Uterus (tissue), 2 donors: Measurements from ENCODE around the gene KIAA1755.

Experiments used
- POLR2A ChIP-seq, 2 donors: fragments of 450-650 bp; IDR thresholded peaks; one replicate each; pipeline ENCODE4 v1.6.1; 2016; ENCODE audit warnings: antibody characterized with exemption in 2 of 2, mild to moderate bottlenecking in 1 of 2, moderate library complexity in 1 of 2
- TF ChIP-seq, protein P1 (sequence below), 4 experiments: fragments of 200-600 bp in 2 of 4; fragments of 450-650 bp in 2 of 4; sonication (generic) in 2 of 4; IDR thresholded peaks; one replicate each; pipeline ENCODE4 v1.5.1; 2016 to 2019; ENCODE audit warnings: antibody characterized with exemption in 4 of 4, mild to moderate bottlenecking in 2 of 4, moderate library complexity in 1 of 4

DNA sequence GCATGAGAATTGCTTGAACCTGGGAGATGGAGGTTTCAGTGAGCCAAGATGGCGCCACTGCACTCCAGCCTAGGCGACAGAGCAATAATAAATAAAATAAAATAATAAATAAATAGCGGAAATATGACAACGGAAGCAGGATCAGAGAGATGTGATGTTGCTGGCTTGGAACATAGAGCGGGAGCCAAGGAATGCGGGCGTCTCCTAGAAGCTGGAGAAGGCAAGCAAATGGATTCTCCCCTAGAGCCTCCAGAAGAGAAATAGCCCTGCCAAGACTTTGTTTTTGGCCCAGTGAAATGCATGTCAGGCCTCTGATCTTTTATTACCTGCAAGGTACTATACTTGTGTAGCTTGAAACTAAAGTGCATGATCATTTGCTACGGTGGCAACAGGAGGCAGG, 12.4 kb downstream of the KIAA1755 start:
- TF ChIP-seq, protein P1, sequence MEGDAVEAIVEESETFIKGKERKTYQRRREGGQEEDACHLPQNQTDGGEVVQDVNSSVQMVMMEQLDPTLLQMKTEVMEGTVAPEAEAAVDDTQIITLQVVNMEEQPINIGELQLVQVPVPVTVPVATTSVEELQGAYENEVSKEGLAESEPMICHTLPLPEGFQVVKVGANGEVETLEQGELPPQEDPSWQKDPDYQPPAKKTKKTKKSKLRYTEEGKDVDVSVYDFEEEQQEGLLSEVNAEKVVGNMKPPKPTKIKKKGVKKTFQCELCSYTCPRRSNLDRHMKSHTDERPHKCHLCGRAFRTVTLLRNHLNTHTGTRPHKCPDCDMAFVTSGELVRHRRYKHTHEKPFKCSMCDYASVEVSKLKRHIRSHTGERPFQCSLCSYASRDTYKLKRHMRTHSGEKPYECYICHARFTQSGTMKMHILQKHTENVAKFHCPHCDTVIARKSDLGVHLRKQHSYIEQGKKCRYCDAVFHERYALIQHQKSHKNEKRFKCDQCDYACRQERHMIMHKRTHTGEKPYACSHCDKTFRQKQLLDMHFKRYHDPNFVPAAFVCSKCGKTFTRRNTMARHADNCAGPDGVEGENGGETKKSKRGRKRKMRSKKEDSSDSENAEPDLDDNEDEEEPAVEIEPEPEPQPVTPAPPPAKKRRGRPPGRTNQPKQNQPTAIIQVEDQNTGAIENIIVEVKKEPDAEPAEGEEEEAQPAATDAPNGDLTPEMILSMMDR (IDR thresholded peaks at IDR 0.05), result no peak
- no peak for TF ChIP-seq POLR2A (IDR thresholded peaks at IDR 0.05)
